Muscle of leg (tissue), 11 donors: ENCODE measurements around the gene DPPA3. TPM values are rescaled to one million over a fixed set of nuclear protein-coding genes. Genes with fewer than 3 reads are reported as not detected.
"Not testable (repeated sequence)": the region's sequence is repeated elsewhere in the genome, so short reads cannot be mapped to it uniquely, and the experiment has no call there.

Experiments used
- DNase-seq: peaks from one replicate; pipeline ENCODE4 v3.0.0; 2013
- H3K27ac ChIP-seq: one replicate; pipeline ENCODE4 v1.5.1; 2013; ENCODE audit warnings: mild to moderate bottlenecking, low read length, control low read depth
- H3K27me3 ChIP-seq: one replicate; pipeline ENCODE4 v1.6.1; 2013; ENCODE audit warnings: low read length; ENCODE audit not compliant: control insufficient read depth, insufficient read depth
- H3K36me3 ChIP-seq: one replicate; pipeline ENCODE4 v1.6.1; 2013; ENCODE audit warnings: low read length; ENCODE audit not compliant: control insufficient read depth, insufficient read depth
- H3K4me1 ChIP-seq: one replicate; pipeline ENCODE4 v1.6.1; 2013; ENCODE audit warnings: low read length; ENCODE audit not compliant: control insufficient read depth, insufficient read depth
- H3K4me3 ChIP-seq: one replicate; pipeline ENCODE4 v1.5.1; 2013; ENCODE audit warnings: low read length, control low read depth
- H3K9me3 ChIP-seq: replicated peaks from 2 replicates; pipeline ENCODE4 v1.6.1; 2013; ENCODE audit warnings: low read depth, low read length; ENCODE audit not compliant: control insufficient read depth
- WGBS: methylation state at CpG from one replicate; pipeline ENCODE4 v1.1.5; 2013; ENCODE audit warnings: missing lambda C conversion rate; ENCODE audit not compliant: insufficient coverage; 5-methylcytosine and 5-hydroxymethylcytosine counted together
- polyA plus RNA-seq, 8 donors: library from polyadenylated mRNA; unstranded; fragments of 120-200 nt; gene quantifications; one replicate each; pipeline versions ENCODE4 v1.2.1 to v1.2.3, GENCODE V29; 2013; ENCODE audit warnings: inconsistent platforms in 1 of 8, low replicate concordance in 1 of 8; ENCODE audit not compliant: insufficient read length in 8 of 8, insufficient read depth in 1 of 8
- total RNA-seq: library from RNA; stranded (reverse); fragments of 120-200 nt; gene quantifications from one replicate; pipeline ENCODE4 v1.2.4, GENCODE V29; 2013

Gene DPPA3
- total and polyA plus RNA-seq, 9 donors: not detected

DNA sequence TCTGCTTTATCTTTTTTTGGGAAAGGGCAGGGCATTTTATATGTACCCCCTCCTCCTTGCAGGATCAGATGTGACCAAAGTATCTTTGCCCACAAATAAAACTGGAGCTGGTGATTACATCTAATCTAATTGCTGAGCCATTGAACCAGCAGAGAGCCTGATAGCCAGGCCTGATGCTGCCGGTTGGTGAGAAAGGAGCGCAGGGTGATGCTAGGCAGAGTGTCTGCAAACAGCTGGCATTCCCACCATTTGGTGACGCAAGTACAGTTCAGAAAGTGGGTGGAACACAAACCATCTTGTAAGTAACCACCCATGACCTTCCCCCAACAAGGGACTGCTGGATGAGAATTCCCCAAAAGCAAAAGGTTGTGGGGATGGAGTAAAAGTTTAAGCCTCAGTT is 12.7 kb downstream of the DPPA3 start:
- H3K4me1 ChIP-seq: no peaks in the 10 kb centered on the region
- WGBS: 69% methylated on average over 2 of the region's 3 CpGs
- H3K9me3 ChIP-seq: no peaks in the 10 kb centered on the region
- no peaks in the 10 kb centered on the region for H3K27me3 ChIP-seq
- H3K4me3 ChIP-seq: no peak overlapping the region
- no peak overlapping the region for H3K27ac ChIP-seq
- DNase-seq: no peak
- H3K36me3 ChIP-seq: no peaks in the 10 kb centered on the region

DNA sequence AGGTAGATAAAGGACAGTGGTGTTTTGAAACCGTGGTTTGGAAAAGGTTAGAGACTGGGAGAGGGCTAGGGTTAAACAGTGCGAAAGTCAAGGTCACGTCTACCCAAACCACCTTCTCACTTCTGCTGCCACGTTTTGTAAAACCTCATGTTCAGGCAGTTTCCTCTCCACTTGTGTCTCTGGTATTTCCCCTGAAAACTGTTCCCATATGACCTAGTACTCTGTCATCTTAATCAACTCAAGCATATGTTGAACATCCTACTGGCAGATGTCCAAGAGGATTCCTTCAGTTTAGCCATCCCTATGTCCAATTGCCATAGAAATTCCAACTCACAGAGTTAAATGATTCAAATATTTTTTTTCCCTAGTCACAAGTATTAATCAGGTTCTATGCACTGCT is 18.5 kb downstream of the DPPA3 start:
- Histone ChIP-seq H3K36me3 (no peaks in the 10 kb centered on the region), H3K27me3 (no peaks in the 10 kb centered on the region), H3K27ac (no peak overlapping the region), H3K4me1 (no peaks in the 10 kb centered on the region), H3K4me3 (no peak overlapping the region), H3K9me3 (no peaks in the 10 kb centered on the region)
- DNase-seq: peak; percentile 11
- 0% methylated on average over 2 of the region's 4 CpGs for WGBS

DNA sequence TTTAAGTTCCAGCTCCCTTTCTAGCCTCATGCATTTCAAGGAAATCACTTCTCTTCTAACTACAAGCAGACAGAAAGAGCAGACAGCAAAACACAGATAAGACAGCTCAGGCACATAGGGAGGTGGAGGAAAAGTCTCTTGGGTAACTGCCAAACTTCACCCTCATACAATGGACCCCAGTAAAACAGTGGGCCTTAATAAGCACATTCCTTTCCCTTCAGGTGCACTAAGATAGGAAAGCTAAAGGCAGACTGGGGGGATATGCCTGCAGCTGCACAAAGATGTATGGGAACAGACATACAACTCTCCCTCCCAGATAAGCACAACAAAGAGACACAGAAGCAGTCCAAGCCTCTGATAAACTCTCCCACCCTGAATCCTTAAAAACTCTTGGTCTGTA is 19.8 kb downstream of the DPPA3 start:
- not testable (repeated sequence) for H3K27ac ChIP-seq, H3K36me3 ChIP-seq, H3K4me3 ChIP-seq, H3K27me3 ChIP-seq, DNase-seq, H3K9me3 ChIP-seq, H3K4me1 ChIP-seq

DNA sequence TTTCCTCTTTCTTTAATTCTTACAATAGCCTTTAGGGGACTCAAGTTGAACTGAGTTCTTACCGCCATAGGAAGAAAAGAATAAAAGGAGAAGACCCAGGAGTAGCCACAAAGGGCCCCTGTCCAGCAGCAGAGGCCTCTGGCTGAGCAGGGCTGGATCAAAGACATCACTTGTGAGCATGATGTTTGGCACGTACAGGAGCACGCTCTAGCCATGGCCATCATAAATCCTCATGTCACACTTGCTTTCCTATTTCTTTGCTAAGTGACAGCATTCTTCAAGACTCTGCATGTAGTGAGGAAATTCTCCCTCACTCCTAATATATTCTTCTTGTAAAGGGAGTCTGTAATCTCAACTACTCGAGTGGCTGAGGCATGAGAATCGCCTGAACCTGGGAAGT is 20.3 kb downstream of the DPPA3 start:
- Histone ChIP-seq H3K27ac (no peak overlapping the region), H3K27me3 (no peaks in the 10 kb centered on the region), H3K36me3 (no peaks in the 10 kb centered on the region), H3K9me3 (no peaks in the 10 kb centered on the region), H3K4me1 (no peaks in the 10 kb centered on the region), H3K4me3 (no peak overlapping the region)
- peak; percentile 4 for DNase-seq
- WGBS: no CpG with 5 or more reads among the region's 5 CpGs

DNA sequence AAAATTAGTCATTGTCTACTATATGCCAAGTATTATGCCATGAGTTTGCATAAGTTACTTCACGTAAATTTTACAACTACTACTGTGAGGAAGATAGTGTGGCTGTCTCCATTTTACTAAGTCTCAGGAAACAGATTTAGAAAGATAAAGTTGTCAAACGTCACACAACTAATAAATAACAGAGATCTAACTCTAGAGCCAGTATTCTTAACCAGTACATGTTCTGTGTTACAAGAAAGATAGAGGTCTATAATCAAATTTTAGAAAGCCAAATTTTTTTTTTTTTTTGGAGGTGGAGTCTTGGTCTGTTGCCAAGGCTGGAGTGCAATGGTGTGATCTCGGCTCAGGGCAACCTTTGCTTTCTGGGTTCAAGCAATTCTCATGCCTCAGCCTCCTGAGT is 21.8 kb downstream of the DPPA3 start:
- Histone ChIP-seq H3K36me3 (no peaks in the 10 kb centered on the region), H3K4me3 (no peak overlapping the region)

DNA sequence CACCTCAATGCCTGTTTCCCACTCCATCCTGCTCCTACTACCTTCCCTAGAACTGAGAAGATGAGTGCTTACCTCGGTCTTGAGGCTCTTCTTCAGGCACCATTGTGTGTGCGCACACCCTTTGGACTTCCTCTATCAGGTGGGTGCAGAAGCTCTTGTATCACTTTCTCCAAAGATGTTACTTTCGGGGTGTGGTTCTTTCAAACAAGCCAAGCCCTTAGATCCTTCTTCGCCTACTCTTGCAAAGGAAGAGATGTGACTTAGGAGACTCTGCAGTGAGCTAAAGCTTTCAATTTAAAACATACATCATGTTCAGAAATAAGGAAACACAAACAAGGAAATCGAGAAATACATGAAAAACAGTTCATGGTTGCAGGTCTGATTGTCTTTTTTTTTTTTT is 36.0 kb downstream of the DPPA3 start, which contains the start of gene CLEC4C:
TSS of gene CLEC4C (minus strand) at position 130 of the 400 bp plus-strand sequence. CDS start at position 103, 27 bp downstream.
- Histone ChIP-seq H3K27me3 (no peaks in the 10 kb centered on the region), H3K4me3 (no peak within 1 kb of the TSS), H3K4me1 (no peaks in the 10 kb centered on the region), H3K9me3 (no peaks in the 10 kb centered on the region), H3K27ac (no peak within 1 kb of the TSS), H3K36me3 (no peaks in the 10 kb centered on the region)
- WGBS: 90% methylated on average over 1 of the region's 5 CpGs
- no peak for DNase-seq

More for the DNA sequence above, 21.8 kb downstream of the DPPA3 start:
- H3K27me3 ChIP-seq: no peaks in the 10 kb centered on the region
- no peaks in the 10 kb centered on the region for H3K9me3 ChIP-seq
- WGBS: 60% methylated on average over 1 of the region's 3 CpGs
- DNase-seq: no peak
- H3K4me1 ChIP-seq: no peaks in the 10 kb centered on the region
- H3K27ac ChIP-seq: no peak overlapping the region

DNA sequence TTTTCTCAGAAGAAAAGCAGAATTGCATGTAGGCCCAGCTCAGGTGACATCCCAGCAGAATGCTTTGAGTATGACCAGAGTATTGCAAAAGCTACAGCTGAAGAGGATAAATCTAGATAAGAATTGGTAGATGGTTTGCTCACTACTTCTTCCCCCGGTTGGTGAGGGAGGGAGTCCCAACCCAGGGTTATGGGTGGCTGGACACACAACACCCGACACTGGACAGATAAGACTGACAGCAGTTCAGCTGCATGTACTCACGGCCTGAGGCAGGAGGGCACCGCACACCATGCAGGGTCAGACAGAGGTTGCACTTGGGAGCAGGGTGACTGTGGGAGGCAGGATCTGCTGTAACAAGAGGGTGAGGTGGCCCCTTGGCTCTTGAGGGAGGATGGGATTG is 37.6 kb downstream of the DPPA3 start:
- no peak overlapping the region for H3K4me3 ChIP-seq
- WGBS: 46% methylated on average over 2 of the region's 4 CpGs
- DNase-seq: no peak
- H3K27me3 ChIP-seq: no peaks in the 10 kb centered on the region
- no peaks in the 10 kb centered on the region for H3K4me1 ChIP-seq
- no peak overlapping the region for H3K27ac ChIP-seq
- no peaks in the 10 kb centered on the region for H3K9me3 ChIP-seq
- H3K36me3 ChIP-seq: no peaks in the 10 kb centered on the region

DNA sequence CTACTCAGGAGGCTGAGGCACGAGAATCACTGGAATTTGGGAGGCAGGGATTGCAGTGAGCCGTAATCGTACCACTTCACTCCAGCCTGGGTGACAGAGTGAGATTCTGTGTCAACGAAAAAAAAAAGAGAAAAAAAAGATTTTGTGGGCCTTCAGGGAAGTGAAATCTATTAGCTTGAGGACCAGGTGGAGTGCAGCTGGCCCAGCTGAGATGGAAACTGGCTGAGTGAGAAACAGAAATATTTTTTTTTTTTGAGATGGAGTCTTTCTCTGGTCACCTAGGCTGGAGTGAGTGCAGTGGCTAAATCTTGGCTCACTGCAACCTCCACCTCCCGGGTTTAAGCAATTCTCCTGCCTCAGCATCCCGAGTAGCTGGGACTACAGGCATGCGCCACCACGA is 38.2 kb downstream of the DPPA3 start:
- Histone ChIP-seq H3K27ac (no peak overlapping the region), H3K4me1 (no peaks in the 10 kb centered on the region), H3K36me3 (no peaks in the 10 kb centered on the region), H3K9me3 (no peaks in the 10 kb centered on the region), H3K4me3 (no peak overlapping the region), H3K27me3 (no peaks in the 10 kb centered on the region)
- no peak for DNase-seq
- 54% methylated on average over 5 of the region's 8 CpGs for WGBS

DNA sequence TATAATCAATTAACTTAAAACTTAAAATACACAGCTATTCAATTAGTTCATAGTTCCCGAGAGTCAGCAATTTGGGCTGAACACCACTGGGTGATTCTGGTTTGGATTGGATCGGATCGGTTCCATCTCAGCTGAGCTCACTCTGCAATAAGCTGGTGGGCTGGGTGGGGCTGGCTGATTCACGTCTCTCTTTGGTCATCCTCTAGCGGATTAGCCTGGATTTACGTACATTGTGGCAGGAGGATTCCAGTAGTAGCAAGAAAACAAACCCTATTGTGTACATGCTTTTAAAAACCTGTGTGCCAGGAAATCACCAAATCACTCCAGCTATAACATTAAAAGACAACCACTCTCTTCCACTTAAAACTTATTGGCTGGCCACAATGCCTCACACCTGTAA is 39.1 kb downstream of the DPPA3 start:
- no peaks in the 10 kb centered on the region for H3K9me3 ChIP-seq
- 88% methylated on average over 2 of the region's 6 CpGs for whole genome bisulfite sequencing
- H3K36me3 ChIP-seq: no peaks in the 10 kb centered on the region
- H3K4me1 ChIP-seq: no peaks in the 10 kb centered on the region
- no peak overlapping the region for H3K4me3 ChIP-seq
- DNase-seq: no peak
- H3K27ac ChIP-seq: no peak overlapping the region
- H3K27me3 ChIP-seq: no peaks in the 10 kb centered on the region

DNA sequence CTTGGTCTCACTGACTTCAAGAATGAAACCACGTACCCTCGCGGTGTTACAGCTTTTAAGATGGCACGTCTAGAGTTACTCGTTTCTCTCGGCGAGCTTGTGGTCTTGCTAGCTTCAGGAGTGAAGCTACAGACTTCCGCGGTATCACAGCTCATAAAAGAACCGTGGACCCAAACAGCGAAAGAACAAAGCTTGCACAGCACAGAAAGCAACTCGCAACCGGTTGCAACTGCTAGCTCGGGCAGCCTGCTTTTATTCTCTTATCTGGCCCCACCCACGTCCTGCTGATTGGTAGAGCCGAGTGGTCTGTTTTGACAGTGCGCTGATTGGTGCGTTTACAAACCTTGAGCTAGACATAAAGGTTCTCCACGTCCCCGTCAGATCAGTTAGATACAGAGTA is 40.2 kb downstream of the DPPA3 start:
- Histone ChIP-seq H3K27ac (no peak overlapping the region), H3K9me3 (no peaks in the 10 kb centered on the region), H3K27me3 (no peaks in the 10 kb centered on the region), H3K36me3 (no peaks in the 10 kb centered on the region), H3K4me1 (no peaks in the 10 kb centered on the region), H3K4me3 (no peak overlapping the region)
- WGBS: 89% methylated on average over 19 of the region's 20 CpGs
- DNase-seq: no peak
